Measurements from ENCODE around the gene KIAA0930. TPM values are rescaled to one million over a fixed set of nuclear protein-coding genes. Genes with fewer than 3 reads are reported as not detected.

Gene KIAA0930
- total RNA-seq, 1 experiment from 2014 or later: 61.9 TPM

GRCh38 chr22:45163099-45163450 is 77.6 kb downstream of the KIAA0930 start:
- Mint-ChIP-seq H3K36me3 (ENCODE audit: insufficient read depth, unreplicated experiment) (peaks cover 48% of the 10 kb centered on the region), H3K27me3 (ENCODE audit: insufficient read depth, unreplicated experiment) (no peaks in the 10 kb centered on the region), H3K4me1 (ENCODE audit: insufficient read depth, unreplicated experiment) (peaks cover 49% of the 10 kb centered on the region), H3K9me3 (ENCODE audit: unreplicated experiment) (no peaks in the 10 kb centered on the region), H3K27ac (ENCODE audit: low read depth, unreplicated experiment) (peak overlapping the region; percentile 97), H3K4me3 (ENCODE audit: unreplicated experiment) (peak overlapping the region; percentile 91)
- peak; percentile 36 for DNase-seq (ENCODE audit: unreplicated experiment)
- BruUV-seq (replicated peaks): TSS peak; percentile 55
- intact Hi-C loops (cut with micrococcal nuclease): loop anchor here (2.0 to 10.0 kb wide), 4 partner anchors 58 to 188 kb away; no protein-coding TSS in a partner anchor
- no peak for TF ChIP-seq CTCF (IDR thresholded peaks at IDR 0.05; ENCODE audit: unreplicated experiment)
- POLR2A ChIA-PET: interaction anchor here (0.7 to 3.8 kb wide), 20 partner anchors 12 to 1979 kb away, joined by 3 to 32 read pairs (median 4); no protein-coding TSS in a partner anchor
- CTCF ChIA-PET: no interaction called here

GRCh38 chr22:45162531-45162930 is 78.2 kb downstream of the KIAA0930 start:
- ChIA-PET POLR2A (interaction anchor here (1.4 to 3.8 kb wide), 5 partner anchors 12 to 72 kb away, joined by 4 to 32 read pairs (median 6); no protein-coding TSS in a partner anchor), CTCF (no interaction called here)
- intact Hi-C loops (cut with micrococcal nuclease): loop anchor here (2.0 to 10.0 kb wide), 4 partner anchors 58 to 188 kb away; no protein-coding TSS in a partner anchor
- Mint-ChIP-seq H3K27me3 (ENCODE audit: insufficient read depth, unreplicated experiment) (no peaks in the 10 kb centered on the region), H3K9me3 (ENCODE audit: unreplicated experiment) (no peaks in the 10 kb centered on the region), H3K27ac (ENCODE audit: low read depth, unreplicated experiment) (peak overlapping the region; percentile 97), H3K36me3 (ENCODE audit: insufficient read depth, unreplicated experiment) (peaks cover 53% of the 10 kb centered on the region), H3K4me1 (ENCODE audit: insufficient read depth, unreplicated experiment) (peaks cover 51% of the 10 kb centered on the region), H3K4me3 (ENCODE audit: unreplicated experiment) (peak overlapping the region; percentile 91)
- TSS peak; percentile 51 for BruUV-seq (replicated peaks)
- no peak for TF ChIP-seq CTCF (IDR thresholded peaks at IDR 0.05; ENCODE audit: unreplicated experiment)
- peak; percentile 35 for DNase-seq (ENCODE audit: unreplicated experiment)

- Mint-ChIP-seq H3K27me3 (ENCODE audit: insufficient read depth, unreplicated experiment) (no peaks in the 10 kb centered on the region), H3K27ac (ENCODE audit: low read depth, unreplicated experiment) (peak overlapping the region; percentile 88), H3K36me3 (ENCODE audit: insufficient read depth, unreplicated experiment) (peaks cover 62% of the 10 kb centered on the region), H3K9me3 (ENCODE audit: unreplicated experiment) (no peaks in the 10 kb centered on the region), H3K4me3 (ENCODE audit: unreplicated experiment) (peak overlapping the region; percentile 43), H3K4me1 (ENCODE audit: insufficient read depth, unreplicated experiment) (peaks cover 51% of the 10 kb centered on the region)
- intact Hi-C loops (cut with micrococcal nuclease): loop anchor here (5.0 to 10.0 kb wide), 2 partner anchors 102 to 185 kb away; no protein-coding TSS in a partner anchor
- peak; percentile 43 for DNase-seq (ENCODE audit: unreplicated experiment)
- TF ChIP-seq CTCF (IDR thresholded peaks at IDR 0.05; ENCODE audit: unreplicated experiment): no peak
- BruUV-seq (replicated peaks): no TSS peak
- ChIA-PET POLR2A (interaction anchor here (0.6 to 1.9 kb wide), 14 partner anchors 10 to 799 kb away, joined by 3 to 6 read pairs (median 3); no protein-coding TSS in a partner anchor), CTCF (interaction anchor here (0.6 to 1.7 kb wide), 6 partner anchors 10 to 474 kb away, joined by 3 to 5 read pairs (median 4); no protein-coding TSS in a partner anchor)
Measured at GRCh38 chr22:45159652-45160462, 80.8 kb downstream of the KIAA0930 start.

- no peak overlapping the region for H3K4me3 Mint-ChIP-seq (ENCODE audit: unreplicated experiment)
- ChIA-PET CTCF (interaction anchor here (1.1 kb wide), 1 partner anchor 25 kb away, joined by 3 read pairs; no protein-coding TSS in a partner anchor), POLR2A (interaction anchor here (0.7 to 1.9 kb wide), 5 partner anchors 8 to 469 kb away, joined by 3 to 6 read pairs (median 4); no protein-coding TSS in a partner anchor)
- no peaks in the 10 kb centered on the region for H3K9me3 Mint-ChIP-seq (ENCODE audit: unreplicated experiment)
- no TSS peak for BruUV-seq (replicated peaks)
- peak overlapping the region; percentile 88 for H3K27ac Mint-ChIP-seq (ENCODE audit: low read depth, unreplicated experiment)
- DNase-seq (ENCODE audit: unreplicated experiment): no peak
- H3K4me1 Mint-ChIP-seq (ENCODE audit: insufficient read depth, unreplicated experiment): peaks cover 55% of the 10 kb centered on the region
- intact Hi-C loops (cut with micrococcal nuclease): no loop called here
- peaks cover 72% of the 10 kb centered on the region for H3K36me3 Mint-ChIP-seq (ENCODE audit: insufficient read depth, unreplicated experiment)
- H3K27me3 Mint-ChIP-seq (ENCODE audit: insufficient read depth, unreplicated experiment): no peaks in the 10 kb centered on the region
- no peak for TF ChIP-seq CTCF (IDR thresholded peaks at IDR 0.05; ENCODE audit: unreplicated experiment)
Measured at GRCh38 chr22:45157907-45158306, 82.8 kb downstream of the KIAA0930 start.
